ENCODE results near the gene CDK5RAP1.

CDK5RAP1 gene

GRCh38 chr20:33318096-33318429 lies 83.3 kb downstream of the CDK5RAP1 start:
- no peak for TF ChIP-seq CTCF (IDR thresholded peaks at IDR 0.05; ENCODE audit: low read depth, low read length, missing control alignments)
- Histone ChIP-seq H3K4me3 (ENCODE audit: low read depth, low read length) (no peak overlapping the region), H3K27me3 (replicated peaks) (no peaks in the 10 kb centered on the region), H3K27ac (no peak overlapping the region), H3K36me3 (replicated peaks) (no peaks in the 10 kb centered on the region)
- no peak for DNase-seq
- in situ Hi-C loops (cut with HindIII; ENCODE audit: low pct_ligation_motif_present, low sequenced_read_pairs), result no loop called here

GRCh38 chr20:33317424-33318095 lies 83.8 kb downstream of the CDK5RAP1 start:
- no peak for TF ChIP-seq CTCF (IDR thresholded peaks at IDR 0.05; ENCODE audit: low read depth, low read length, missing control alignments)
- Histone ChIP-seq H3K4me3 (ENCODE audit: low read depth, low read length) (no peak overlapping the region), H3K27ac (no peak overlapping the region), H3K27me3 (replicated peaks) (no peaks in the 10 kb centered on the region), H3K36me3 (replicated peaks) (no peaks in the 10 kb centered on the region)
- no peak for DNase-seq
- in situ Hi-C loops (cut with HindIII; ENCODE audit: low pct_ligation_motif_present, low sequenced_read_pairs), result no loop called here

- in situ Hi-C loops (cut with HindIII; ENCODE audit: low pct_ligation_motif_present, low sequenced_read_pairs), result no loop called here
- no peak for DNase-seq
Measured at GRCh38 chr20:33316958-33317357, 84.4 kb downstream of the CDK5RAP1 start.

GRCh38 chr20:33316343-33316742 lies 85.0 kb downstream of the CDK5RAP1 start:
- no peak for TF ChIP-seq CTCF (IDR thresholded peaks at IDR 0.05; ENCODE audit: low read depth, low read length, missing control alignments)
- no peaks in the 10 kb centered on the region for H3K27me3 ChIP-seq (replicated peaks)
- no peaks in the 10 kb centered on the region for H3K36me3 ChIP-seq (replicated peaks)
- DNase-seq, result no peak
- H3K4me3 ChIP-seq (ENCODE audit: low read depth, low read length), result no peak overlapping the region
- no peak overlapping the region for H3K27ac ChIP-seq
- in situ Hi-C loops (cut with HindIII; ENCODE audit: low pct_ligation_motif_present, low sequenced_read_pairs), result no loop called here

More at GRCh38 chr20:33316958-33317357, 84.4 kb downstream of the CDK5RAP1 start:
- H3K27ac ChIP-seq, result no peak overlapping the region
- H3K36me3 ChIP-seq (replicated peaks), result no peaks in the 10 kb centered on the region
- H3K4me3 ChIP-seq (ENCODE audit: low read depth, low read length), result no peak overlapping the region
- no peak for TF ChIP-seq CTCF (IDR thresholded peaks at IDR 0.05; ENCODE audit: low read depth, low read length, missing control alignments)
- H3K27me3 ChIP-seq (replicated peaks), result no peaks in the 10 kb centered on the region

- in situ Hi-C loops (cut with HindIII; ENCODE audit: low pct_ligation_motif_present, low sequenced_read_pairs), result no loop called here
- TF ChIP-seq CTCF (IDR thresholded peaks at IDR 0.05; ENCODE audit: low read depth, low read length, missing control alignments), result no peak
- no peak for DNase-seq
Measured at GRCh38 chr20:33313686-33314314, 87.5 kb downstream of the CDK5RAP1 start.

GRCh38 chr20:33312583-33312982 lies 88.7 kb downstream of the CDK5RAP1 start:
- Histone ChIP-seq H3K36me3 (replicated peaks) (no peaks in the 10 kb centered on the region), H3K27me3 (replicated peaks) (no peaks in the 10 kb centered on the region), H3K27ac (no peak overlapping the region), H3K4me3 (ENCODE audit: low read depth, low read length) (no peak overlapping the region)
- no peak for TF ChIP-seq CTCF (IDR thresholded peaks at IDR 0.05; ENCODE audit: low read depth, low read length, missing control alignments)
- no peak for DNase-seq
- in situ Hi-C loops (cut with HindIII; ENCODE audit: low pct_ligation_motif_present, low sequenced_read_pairs), result no loop called here

More at GRCh38 chr20:33313686-33314314, 87.5 kb downstream of the CDK5RAP1 start:
- Histone ChIP-seq H3K36me3 (replicated peaks) (no peaks in the 10 kb centered on the region), H3K4me3 (ENCODE audit: low read depth, low read length) (no peak overlapping the region), H3K27ac (no peak overlapping the region), H3K27me3 (replicated peaks) (no peaks in the 10 kb centered on the region)
